Aorta (tissue), 5 donors: ENCODE measurements around the gene IFI27. TPM values are rescaled to one million over a fixed set of nuclear protein-coding genes. Genes with fewer than 3 reads are reported as not detected.

Experiments used
- ATAC-seq: fragments of 200-7000 bp; cut with Tn5 transposase; one replicate; pipeline ENCODE4 v1.9.1; 2022; ENCODE audit warnings: moderate library complexity; ENCODE audit not compliant: low FRiP score
- DNase-seq, 2 donors: peaks; one replicate each; pipeline ENCODE4 v3.0.0-alpha.2; 2020
- H3K27ac ChIP-seq, 2 donors: one replicate each; pipeline ENCODE4 v1.5.1; 2013; ENCODE audit warnings: low read length in 2 of 2, mild to moderate bottlenecking in 2 of 2, moderate library complexity in 2 of 2, control low read depth in 1 of 2, inconsistent platforms in 1 of 2, low read depth in 1 of 2
- H3K27me3 ChIP-seq, 2 donors: one replicate each; pipeline ENCODE4 v1.6.1; 2013; ENCODE audit warnings: control low read depth in 1 of 2, low read length in 1 of 2, mild to moderate bottlenecking in 1 of 2, moderate library complexity in 1 of 2; ENCODE audit not compliant: insufficient read depth in 2 of 2, control insufficient read depth in 1 of 2
- H3K36me3 ChIP-seq, 2 donors: one replicate each; pipeline ENCODE4 v1.6.1; 2013; ENCODE audit warnings: control low read depth in 1 of 2, low read length in 1 of 2, mild to moderate bottlenecking in 1 of 2; ENCODE audit not compliant: insufficient read depth in 2 of 2, control insufficient read depth in 1 of 2
- H3K4me1 ChIP-seq, 2 donors: one replicate each; pipeline ENCODE4 v1.6.1; 2013; ENCODE audit warnings: low read length in 2 of 2, control low read depth in 1 of 2, mild to moderate bottlenecking in 1 of 2, moderate library complexity in 1 of 2; ENCODE audit not compliant: insufficient read depth in 2 of 2, control insufficient read depth in 1 of 2
- H3K4me3 ChIP-seq, 2 donors: one replicate each; pipeline ENCODE4 v1.5.1; 2013; ENCODE audit warnings: low read length in 2 of 2, control low read depth in 1 of 2, mild to moderate bottlenecking in 1 of 2
- H3K9me3 ChIP-seq: one replicate; pipeline ENCODE4 v1.6.1; 2013; ENCODE audit warnings: mild to moderate bottlenecking, low read length; ENCODE audit not compliant: control insufficient read depth
- WGBS, 2 donors: extraction: QIAGEN DNeasy Blood & Tissue Kit; methylation state at CpG; one replicate each; pipeline ENCODE4 v1.1.7; 2013; 5-methylcytosine and 5-hydroxymethylcytosine counted together
- intact Hi-C, 2 donors: fragments of 100-400 bp; cut with DNase I; formaldehyde crosslinking; loops; one replicate each; pipeline versions ENCODE4 v1.14.2 to v1.15.0; 2022
- polyA plus RNA-seq, 2 donors: library from polyadenylated mRNA; stranded (reverse); fragments of 200-250 nt; gene quantifications; one replicate each; pipeline ENCODE4 v1.2.3, GENCODE V29; 2013
- total RNA-seq, 2 donors: library from RNA; stranded (reverse); fragmentation: NEBNext Ultra II Directional; extraction: Animal tissue kit (Norgen Biotek cat#: 25700); gene quantifications; one replicate each; pipeline ENCODE4 v1.2.1, GENCODE V29; 2021
- donor health status: healthy with polysubstance abuse.
- donor health status: Bipolar disorder and iron deficiency.
- donor health status: DM: no; HTN: no; CAD: no.
- donor health status: DM: no; HTN: no; CAD: no.
- donor health status: DM: yes; HTN: yes; CAD: no.

Gene IFI27
- total and polyA plus RNA-seq, 4 donors, result 42.4 to 222 (median 106) TPM

- DNase-seq (no peak), ATAC-seq (no peak)
- WGBS, 2 donors, result 89 to 91% methylated on average over 18 to 20 of the region's 20 CpGs
- intact Hi-C loops, result no loop called here
- no peak overlapping the region for H3K27ac ChIP-seq
- no peaks in the 10 kb centered on the region for H3K4me1 ChIP-seq
- H3K4me3 ChIP-seq, result no peak overlapping the region
- no peaks in the 10 kb centered on the region for H3K9me3 ChIP-seq
- H3K27me3 ChIP-seq, result no peaks in the 10 kb centered on the region
- H3K36me3 ChIP-seq, result no peaks in the 10 kb centered on the region
Observed at GRCh38 chr14:94111276-94112095, 950 bp downstream of the IFI27 start.

- intact Hi-C loops, result no loop called here
- no peak overlapping the region for H3K4me3 ChIP-seq
- H3K27me3 ChIP-seq, result no peaks in the 10 kb centered on the region
- no peak for DNase-seq
- no peaks in the 10 kb centered on the region for H3K36me3 ChIP-seq
- no peaks in the 10 kb centered on the region for H3K9me3 ChIP-seq
- no peak overlapping the region for H3K27ac ChIP-seq
- WGBS, 2 donors, result 87 to 90% methylated on average over 6 of the region's 6 CpGs
- no peak for ATAC-seq
- H3K4me1 ChIP-seq, result no peaks in the 10 kb centered on the region
Observed at GRCh38 chr14:94112513-94113063, 2.1 kb downstream of the IFI27 start.

DNA sequence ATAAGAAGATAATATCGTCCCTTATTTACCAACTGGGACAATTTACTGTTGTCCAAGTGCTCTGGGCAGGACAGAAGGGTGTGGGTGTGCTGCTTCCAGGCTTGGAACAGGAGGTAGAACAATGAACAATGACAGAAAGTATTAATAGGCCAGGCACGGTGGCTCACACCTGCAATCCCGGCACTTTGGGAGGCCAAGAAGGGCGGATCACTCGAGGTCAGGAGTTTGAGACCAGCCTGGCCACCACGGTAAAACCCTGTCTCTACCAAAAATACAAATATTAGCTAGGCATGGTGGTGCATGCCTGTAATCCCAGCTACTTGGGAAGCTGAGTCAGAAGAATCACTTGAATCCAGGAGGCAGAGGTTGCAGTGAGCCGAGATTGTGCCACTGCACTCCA lies 2.5 kb downstream of the IFI27 start:
- Histone ChIP-seq H3K27me3 (no peaks in the 10 kb centered on the region), H3K36me3 (no peaks in the 10 kb centered on the region), H3K4me1 (no peaks in the 10 kb centered on the region), H3K27ac (no peak overlapping the region), H3K4me3 (no peak overlapping the region), H3K9me3 (no peaks in the 10 kb centered on the region)
- WGBS, 2 donors, result 92 to 95% methylated on average over 7 of the region's 7 CpGs
- no peak for ATAC-seq
- intact Hi-C loops, result no loop called here
- no peak for DNase-seq

- Histone ChIP-seq H3K9me3 (no peaks in the 10 kb centered on the region), H3K4me1 (no peaks in the 10 kb centered on the region), H3K27me3 (no peaks in the 10 kb centered on the region), H3K36me3 (no peaks in the 10 kb centered on the region), H3K27ac (no peak overlapping the region), H3K4me3 (no peak overlapping the region)
- 49 to 69% methylated on average over 6 of the region's 6 CpGs for WGBS, 2 donors
- DNase-seq (no peak), ATAC-seq (no peak)
- intact Hi-C loops, result no loop called here
Observed at GRCh38 chr14:94113490-94113889, 3.0 kb downstream of the IFI27 start.

GRCh38 chr14:94113908-94114588 lies 3.5 kb downstream of the IFI27 start:
- H3K36me3 ChIP-seq, result no peaks in the 10 kb centered on the region
- intact Hi-C loops, result no loop called here
- H3K9me3 ChIP-seq, result no peaks in the 10 kb centered on the region
- no peak overlapping the region for H3K27ac ChIP-seq
- H3K4me3 ChIP-seq, result no peak overlapping the region
- ATAC-seq, result no peak
- no peaks in the 10 kb centered on the region for H3K4me1 ChIP-seq
- WGBS, 2 donors, result 83 to 86% methylated on average over 5 of the region's 5 CpGs
- no peak for DNase-seq
- H3K27me3 ChIP-seq, result no peaks in the 10 kb centered on the region

GRCh38 chr14:94114589-94115057 lies 4.1 kb downstream of the IFI27 start:
- H3K36me3 ChIP-seq, result no peaks in the 10 kb centered on the region
- WGBS, 2 donors, result 88 to 90% methylated on average over 5 of the region's 5 CpGs
- peaks cover 3% of the 10 kb centered on the region for H3K9me3 ChIP-seq
- intact Hi-C loops, result no loop called here
- no peaks in the 10 kb centered on the region for H3K27me3 ChIP-seq
- no peaks in the 10 kb centered on the region for H3K4me1 ChIP-seq
- ATAC-seq (no peak), DNase-seq (no peak)
- no peak overlapping the region for H3K4me3 ChIP-seq
- H3K27ac ChIP-seq, result no peak overlapping the region

- Histone ChIP-seq H3K4me1 (no peaks in the 10 kb centered on the region), H3K27me3 (no peaks in the 10 kb centered on the region), H3K4me3 (no peak overlapping the region), H3K36me3 (no peaks in the 10 kb centered on the region), H3K27ac (no peak overlapping the region), H3K9me3 (peaks cover 7% of the 10 kb centered on the region)
- WGBS, 2 donors, result 40 to 45% methylated on average over 4 of the region's 4 CpGs
- no peak for DNase-seq
- intact Hi-C loops, result no loop called here
- ATAC-seq, result peak; percentile 37
Observed at GRCh38 chr14:94115058-94115591, 4.6 kb downstream of the IFI27 start.

GRCh38 chr14:94115631-94116030 lies 5.1 kb downstream of the IFI27 start:
- Histone ChIP-seq H3K4me3 (no peak overlapping the region), H3K27ac (no peak overlapping the region), H3K9me3 (peaks cover 8% of the 10 kb centered on the region), H3K27me3 (no peaks in the 10 kb centered on the region), H3K36me3 (no peaks in the 10 kb centered on the region), H3K4me1 (no peaks in the 10 kb centered on the region)
- DNase-seq (no peak), ATAC-seq (no peak)
- intact Hi-C loops, result no loop called here
- whole genome bisulfite sequencing, 2 donors, result 87 to 90% methylated on average over 15 of the region's 15 CpGs
